GM20000 (cell line): Measurements from ENCODE around the gene MED26.

Experiments
- DNase-seq: peaks from one replicate; pipeline ENCODE4 v3.0.0; 2012; ENCODE audit warnings: low spot score
- TF ChIP-seq, protein P1 (sequence below): IDR thresholded peaks from 2 replicates; pipeline ENCODE4 v1.5.1; 2012; ENCODE audit warnings: mild to moderate bottlenecking, control low read depth; ENCODE audit errors: extremely low read depth, missing control alignments

Gene MED26

DNA sequence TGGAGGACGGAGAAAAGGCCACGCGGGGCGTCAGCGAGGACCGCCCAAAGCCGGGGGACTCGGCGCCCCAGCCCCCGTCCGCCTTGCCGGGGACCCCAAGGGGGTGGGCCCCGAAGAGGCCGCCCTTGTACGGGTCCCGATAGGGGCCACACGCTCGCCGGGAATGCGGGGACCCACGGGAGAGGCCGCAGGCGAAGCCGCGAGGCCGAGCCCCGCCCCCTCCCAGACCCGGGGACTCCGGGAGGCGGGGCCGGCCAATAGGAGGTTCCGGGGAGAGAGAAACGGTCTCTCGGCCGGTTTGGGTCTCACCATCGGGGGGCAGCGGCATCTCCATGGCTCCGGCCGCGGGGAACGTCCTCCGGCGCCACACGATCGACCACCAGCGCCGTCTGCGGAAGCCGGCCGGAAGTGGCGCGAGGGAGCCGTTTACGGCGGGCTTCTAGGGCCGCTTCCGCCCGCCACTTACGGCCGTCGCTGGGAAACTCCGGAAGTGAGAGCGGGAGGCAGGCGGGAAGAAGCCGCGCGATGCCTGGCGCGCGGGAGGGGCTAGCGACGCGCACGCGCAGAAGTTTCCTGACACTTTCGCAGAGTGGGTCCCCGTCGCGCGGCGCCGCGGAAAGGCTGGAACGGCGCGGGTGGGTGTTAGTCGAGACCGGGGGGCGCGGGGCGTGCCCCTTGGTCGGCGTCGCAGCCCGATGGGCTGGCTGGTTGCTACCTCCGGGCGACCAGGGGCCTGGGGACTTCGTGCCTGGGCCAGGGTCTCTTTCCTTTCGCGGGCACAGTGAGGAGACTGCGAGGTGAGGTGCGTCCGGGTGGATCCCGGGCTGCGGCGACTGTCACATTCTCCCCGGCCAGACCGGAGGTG lies 85.7 kb downstream of the MED26 start, which contains the start of gene CHERP:
Gene CHERP (minus strand): TSS at position 393 of the 865 bp plus-strand sequence. CDS start 59 bp downstream, at position 334.
- DNase-seq, result peak; percentile 98
- TF ChIP-seq, protein P1, sequence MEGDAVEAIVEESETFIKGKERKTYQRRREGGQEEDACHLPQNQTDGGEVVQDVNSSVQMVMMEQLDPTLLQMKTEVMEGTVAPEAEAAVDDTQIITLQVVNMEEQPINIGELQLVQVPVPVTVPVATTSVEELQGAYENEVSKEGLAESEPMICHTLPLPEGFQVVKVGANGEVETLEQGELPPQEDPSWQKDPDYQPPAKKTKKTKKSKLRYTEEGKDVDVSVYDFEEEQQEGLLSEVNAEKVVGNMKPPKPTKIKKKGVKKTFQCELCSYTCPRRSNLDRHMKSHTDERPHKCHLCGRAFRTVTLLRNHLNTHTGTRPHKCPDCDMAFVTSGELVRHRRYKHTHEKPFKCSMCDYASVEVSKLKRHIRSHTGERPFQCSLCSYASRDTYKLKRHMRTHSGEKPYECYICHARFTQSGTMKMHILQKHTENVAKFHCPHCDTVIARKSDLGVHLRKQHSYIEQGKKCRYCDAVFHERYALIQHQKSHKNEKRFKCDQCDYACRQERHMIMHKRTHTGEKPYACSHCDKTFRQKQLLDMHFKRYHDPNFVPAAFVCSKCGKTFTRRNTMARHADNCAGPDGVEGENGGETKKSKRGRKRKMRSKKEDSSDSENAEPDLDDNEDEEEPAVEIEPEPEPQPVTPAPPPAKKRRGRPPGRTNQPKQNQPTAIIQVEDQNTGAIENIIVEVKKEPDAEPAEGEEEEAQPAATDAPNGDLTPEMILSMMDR, result no peak

DNA sequence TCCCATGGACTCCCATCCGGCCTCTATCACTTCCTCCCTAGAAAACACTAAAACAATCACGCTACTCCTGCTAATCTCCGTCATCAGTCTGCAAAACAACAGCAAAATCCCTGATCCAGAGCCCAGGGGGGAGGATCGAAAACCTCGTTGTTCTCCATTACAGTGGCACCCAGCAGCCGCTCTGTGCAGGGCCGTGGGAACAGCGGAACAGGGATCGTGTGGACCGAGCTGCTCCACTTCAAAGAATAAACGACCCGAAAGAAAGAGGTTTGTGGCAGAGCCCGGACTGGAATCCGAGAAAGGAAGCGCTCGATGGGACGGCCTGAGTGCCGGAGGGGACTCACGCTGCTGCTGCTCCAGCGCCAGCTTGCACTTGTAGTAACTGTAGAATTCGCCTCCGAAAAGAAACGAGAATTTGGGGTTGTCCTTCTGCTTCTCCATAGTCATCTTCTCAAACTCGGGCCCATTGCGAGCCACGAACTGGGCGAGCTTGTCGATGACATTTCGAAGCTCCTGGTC lies 86.4 kb downstream of the MED26 start:
- DNase-seq, result no peak
- TF ChIP-seq, protein P1, result no peak

DNA sequence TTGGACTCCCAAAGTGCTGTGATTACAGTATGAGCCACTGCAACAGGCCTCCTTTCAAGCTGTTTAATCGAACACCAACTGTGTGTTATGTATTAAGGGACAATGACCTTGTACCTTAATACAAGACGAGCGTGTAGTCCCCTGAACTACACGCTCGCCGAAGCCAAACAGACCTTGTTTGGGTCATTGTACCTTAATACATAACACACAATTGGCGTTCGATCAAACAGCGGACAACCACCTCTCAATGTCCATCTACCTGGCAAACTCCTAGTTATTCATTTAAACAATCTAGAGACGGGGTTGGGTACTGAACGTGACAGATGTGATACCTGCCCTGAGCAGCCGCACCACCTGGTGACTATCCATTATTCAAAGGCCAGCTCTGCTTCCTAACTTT lies 87.1 kb downstream of the MED26 start:
- TF ChIP-seq, protein P1, result no peak
- DNase-seq, result no peak

DNA sequence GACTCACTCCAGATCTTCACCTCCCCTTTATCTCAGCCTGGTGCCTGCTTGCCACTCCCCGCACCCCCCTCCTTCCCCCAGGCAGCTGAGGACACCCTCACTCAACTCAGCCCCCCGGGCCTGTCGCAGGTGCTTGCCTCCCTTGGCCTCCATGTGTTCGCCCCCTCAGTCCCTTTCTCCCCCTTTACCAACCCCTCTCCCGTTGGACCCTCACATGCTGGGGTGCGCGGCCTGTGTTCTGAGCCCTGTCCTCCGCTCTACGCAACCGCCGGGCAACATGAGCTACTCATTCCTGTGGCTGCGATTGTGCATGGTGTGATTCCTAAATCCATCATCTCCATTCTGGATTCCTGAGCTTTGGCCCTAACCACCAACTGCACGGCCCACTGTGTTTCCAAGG lies 90.9 kb downstream of the MED26 start:
- TF ChIP-seq, protein P1, result no peak
- peak; percentile 19 for DNase-seq

DNA sequence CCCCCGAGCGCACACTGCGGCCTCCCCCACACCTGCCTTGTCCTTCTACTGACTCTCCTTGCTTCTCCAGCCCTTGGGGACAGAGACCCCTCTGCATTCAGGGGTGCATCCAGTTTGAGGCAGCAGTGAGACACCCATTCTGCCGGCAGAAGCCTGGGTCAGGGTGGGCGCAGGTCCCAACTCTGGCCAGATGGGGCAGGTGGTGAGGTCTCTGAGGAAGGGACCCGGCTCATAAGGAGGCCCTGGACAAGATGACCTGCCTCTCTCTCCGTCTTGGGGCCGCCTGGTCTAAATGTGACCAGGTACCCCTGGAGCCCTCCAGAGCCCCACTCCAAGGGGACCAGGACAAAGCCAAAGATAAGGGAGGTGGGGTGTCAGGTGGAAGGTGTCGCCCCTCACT lies 91.9 kb downstream of the MED26 start:
- peak; percentile 32 for DNase-seq
- TF ChIP-seq, protein P1, result no peak

DNA sequence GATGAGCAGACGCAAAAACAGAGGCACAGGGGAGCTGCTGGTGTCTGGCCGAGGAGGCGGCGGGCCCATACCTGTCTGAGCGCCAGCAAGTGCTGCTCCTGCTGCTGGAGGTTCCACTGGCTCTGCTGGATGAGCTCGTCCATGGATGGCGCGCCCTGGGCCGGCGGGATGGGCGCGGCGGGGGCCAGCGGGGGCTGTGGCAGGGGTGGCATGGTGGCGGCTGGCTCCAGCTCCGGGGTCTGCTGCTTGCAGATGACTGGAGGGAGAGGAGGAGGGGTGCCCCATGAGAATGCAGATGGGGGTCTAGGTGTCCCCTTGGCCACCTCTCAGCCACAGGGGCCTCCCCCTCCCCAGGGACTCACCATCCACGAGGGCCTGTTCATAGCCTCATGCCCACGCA lies 92.6 kb downstream of the MED26 start:
- TF ChIP-seq, protein P1, result no peak
- DNase-seq, result no peak

DNA sequence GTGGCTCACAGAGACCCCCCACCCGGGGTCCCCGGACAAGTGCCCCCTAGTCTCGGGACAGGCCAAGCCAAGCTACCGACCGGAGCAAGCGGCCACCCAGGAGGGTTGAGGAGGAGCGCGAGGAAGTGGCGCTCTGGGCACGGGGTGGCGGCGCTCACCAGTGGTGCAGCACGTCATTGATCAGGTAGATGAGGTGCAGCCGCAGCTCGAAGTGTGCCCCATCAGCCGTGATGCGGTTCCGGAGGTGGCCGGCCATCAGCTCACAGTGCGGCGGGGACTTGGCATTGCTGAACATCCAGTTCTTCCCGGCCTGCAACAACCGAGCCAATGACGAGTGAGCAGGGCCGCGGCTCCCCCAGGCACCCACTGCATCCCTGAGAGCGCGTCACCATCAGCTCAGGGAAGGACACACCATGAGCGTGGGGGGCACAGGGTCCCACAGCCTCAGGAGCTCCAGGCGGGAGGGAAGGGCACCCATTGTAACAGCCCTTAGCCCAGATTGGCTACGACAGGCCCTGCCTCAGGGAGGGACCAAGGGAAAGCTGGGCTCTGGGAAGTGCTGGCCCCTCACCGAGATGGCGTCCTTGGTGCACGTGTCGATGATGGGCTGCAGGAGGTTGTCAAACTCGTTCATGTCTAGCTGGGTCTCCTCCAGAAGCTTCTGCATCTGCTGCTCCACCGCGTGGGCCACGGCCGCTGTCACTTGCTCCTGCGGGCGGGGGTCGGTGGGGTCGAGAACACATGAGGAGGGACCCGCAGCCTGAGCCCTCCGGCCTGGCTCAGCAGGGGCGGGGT lies 95.4 kb downstream of the MED26 start:
- TF ChIP-seq, protein P1, result no peak
- no peak for DNase-seq
